ENCODE data around the gene TTC9B.

The TTC9B gene

GRCh38 chr19:40217934-40218890 lies at the start of gene TTC9B:
TSS of gene TTC9B (minus strand) at chr19:40218384. CDS start at chr19:40218381, 3 bp downstream.
- POLR2A ChIA-PET, result no interaction called here
- TF ChIP-seq, protein P1, sequence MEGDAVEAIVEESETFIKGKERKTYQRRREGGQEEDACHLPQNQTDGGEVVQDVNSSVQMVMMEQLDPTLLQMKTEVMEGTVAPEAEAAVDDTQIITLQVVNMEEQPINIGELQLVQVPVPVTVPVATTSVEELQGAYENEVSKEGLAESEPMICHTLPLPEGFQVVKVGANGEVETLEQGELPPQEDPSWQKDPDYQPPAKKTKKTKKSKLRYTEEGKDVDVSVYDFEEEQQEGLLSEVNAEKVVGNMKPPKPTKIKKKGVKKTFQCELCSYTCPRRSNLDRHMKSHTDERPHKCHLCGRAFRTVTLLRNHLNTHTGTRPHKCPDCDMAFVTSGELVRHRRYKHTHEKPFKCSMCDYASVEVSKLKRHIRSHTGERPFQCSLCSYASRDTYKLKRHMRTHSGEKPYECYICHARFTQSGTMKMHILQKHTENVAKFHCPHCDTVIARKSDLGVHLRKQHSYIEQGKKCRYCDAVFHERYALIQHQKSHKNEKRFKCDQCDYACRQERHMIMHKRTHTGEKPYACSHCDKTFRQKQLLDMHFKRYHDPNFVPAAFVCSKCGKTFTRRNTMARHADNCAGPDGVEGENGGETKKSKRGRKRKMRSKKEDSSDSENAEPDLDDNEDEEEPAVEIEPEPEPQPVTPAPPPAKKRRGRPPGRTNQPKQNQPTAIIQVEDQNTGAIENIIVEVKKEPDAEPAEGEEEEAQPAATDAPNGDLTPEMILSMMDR (IDR thresholded peaks at IDR 0.05; ENCODE audit: control extremely low read depth, extremely low read depth, low read depth, missing control alignments), result no peak
- CTCF ChIA-PET, result interaction anchor here (1.3 to 2.0 kb wide), 3 partner anchors 22 to 79 kb away, joined by 3 to 11 read pairs (median 5); no protein-coding TSS in a partner anchor
- peak; percentile 67 for DNase-seq (ENCODE audit: extremely low spot score)

GRCh38 chr19:40267601-40267997 lies 49.4 kb upstream of the TTC9B start:
- DNase-seq (ENCODE audit: extremely low spot score), result no peak
- TF ChIP-seq, protein P1 (IDR thresholded peaks at IDR 0.05; ENCODE audit: control extremely low read depth, extremely low read depth, low read depth, missing control alignments), result no peak
- CTCF ChIA-PET, result no interaction called here
- POLR2A ChIA-PET, result no interaction called here

DNA sequence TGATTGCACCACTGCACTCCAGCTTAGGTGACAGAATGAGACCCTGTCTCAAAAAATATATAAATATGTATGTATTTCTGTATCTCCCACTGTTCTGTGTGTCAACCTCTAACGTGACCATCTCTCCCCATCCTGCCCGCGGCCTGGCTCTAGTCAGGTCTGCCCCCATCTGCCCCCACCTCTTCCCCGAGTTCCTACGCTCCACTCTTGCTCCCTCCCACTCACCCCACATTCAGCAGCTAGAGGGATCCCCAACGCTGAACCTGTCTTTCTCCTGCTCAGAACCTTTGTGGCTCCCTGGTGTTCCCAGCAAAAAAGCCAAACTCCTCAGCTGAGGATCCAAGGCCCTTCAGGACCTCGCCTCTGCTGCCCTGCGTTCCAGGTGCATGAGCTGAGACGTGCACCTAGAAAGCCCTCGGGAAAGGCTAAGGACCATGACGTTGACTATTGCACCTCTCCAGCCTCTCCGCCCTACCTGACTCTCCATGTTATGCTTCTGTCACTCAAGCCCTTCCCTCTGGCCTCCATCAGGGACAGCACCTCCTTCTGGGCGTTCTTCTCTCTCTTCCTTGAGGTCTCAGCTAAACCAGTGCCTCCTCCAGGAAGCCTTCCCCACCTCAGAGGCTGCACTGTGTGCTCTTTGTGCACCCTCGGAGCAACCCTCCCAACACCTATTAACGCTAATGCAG lies 48.9 kb upstream of the TTC9B start:
- TF ChIP-seq, protein P1 (IDR thresholded peaks at IDR 0.05; ENCODE audit: control extremely low read depth, extremely low read depth, low read depth, missing control alignments), result no peak
- DNase-seq (ENCODE audit: extremely low spot score), result no peak
- POLR2A ChIA-PET, result no interaction called here
- CTCF ChIA-PET, result interaction anchor here (0.8 kb wide), 1 partner anchor 38 kb away, joined by 3 read pairs; no protein-coding TSS in a partner anchor

- CTCF ChIA-PET, result interaction anchor here (0.7 to 0.8 kb wide), 2 partner anchors 19 to 39 kb away, joined by 3 read pairs; no protein-coding TSS in a partner anchor
- TF ChIP-seq, protein P1 (IDR thresholded peaks at IDR 0.05; ENCODE audit: control extremely low read depth, extremely low read depth, low read depth, missing control alignments), result no peak
- POLR2A ChIA-PET, result no interaction called here
- no peak for DNase-seq (ENCODE audit: extremely low spot score)
Measured at GRCh38 chr19:40266119-40266518, 47.9 kb upstream of the TTC9B start.

DNA sequence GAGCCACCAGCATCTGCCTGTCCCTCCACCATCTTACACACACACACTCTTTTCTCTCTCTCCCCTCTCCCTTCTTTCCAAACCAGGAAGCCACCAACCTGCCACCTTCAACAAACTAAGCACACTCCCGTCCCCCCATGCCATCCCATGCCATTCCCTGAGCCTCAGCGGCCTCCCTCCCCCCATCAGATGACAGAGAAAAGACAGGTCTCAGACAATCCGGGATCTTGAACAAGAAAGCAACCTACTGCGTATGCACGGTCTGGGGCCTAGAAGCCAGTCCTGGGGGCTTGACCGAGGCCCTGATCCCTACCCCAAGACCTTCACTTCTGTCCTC lies 47.5 kb upstream of the TTC9B start:
- POLR2A ChIA-PET, result no interaction called here
- CTCF ChIA-PET, result interaction anchor here (1.5 kb wide), 1 partner anchor 39 kb away, joined by 5 read pairs; no protein-coding TSS in a partner anchor
- TF ChIP-seq, protein P1 (IDR thresholded peaks at IDR 0.05; ENCODE audit: control extremely low read depth, extremely low read depth, low read depth, missing control alignments), result no peak
- no peak for DNase-seq (ENCODE audit: extremely low spot score)

DNA sequence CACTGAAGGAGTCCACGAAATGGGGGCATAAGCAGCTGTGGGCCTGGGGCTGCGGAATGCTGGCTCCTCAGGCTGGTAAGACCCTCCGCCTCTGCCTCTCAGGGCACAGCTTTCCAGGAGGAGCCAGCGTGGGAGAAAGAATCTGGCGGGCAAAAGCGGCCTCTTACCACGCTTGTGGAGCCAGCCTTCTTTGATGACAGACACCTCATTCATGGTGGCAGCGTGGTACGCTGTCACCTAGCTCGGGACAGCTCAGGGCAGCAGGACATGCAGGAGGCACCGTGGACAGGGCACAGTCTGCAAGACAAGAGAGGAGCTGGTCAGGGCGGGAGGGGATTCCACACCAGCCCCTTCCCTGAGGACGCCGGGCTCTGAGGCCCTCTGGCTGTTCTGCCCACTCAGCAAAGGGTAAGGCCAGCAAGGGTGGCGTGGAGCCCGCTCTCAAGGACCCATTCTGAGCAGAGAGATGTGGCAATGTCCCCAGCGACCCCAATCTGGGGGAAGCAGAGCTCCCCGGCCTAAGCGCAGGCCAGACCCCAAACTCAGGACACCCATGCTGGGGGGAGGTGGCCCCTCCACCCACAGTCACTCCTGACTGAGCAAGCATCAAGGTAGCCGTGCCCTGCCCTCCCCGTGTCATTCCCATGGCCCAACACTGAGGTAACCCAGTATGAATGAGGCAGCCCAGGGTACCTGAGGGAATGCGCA lies 47.0 kb upstream of the TTC9B start:
- CTCF ChIA-PET, result interaction anchor here (1.5 to 1.8 kb wide), 2 partner anchors 9 to 40 kb away, joined by 5 to 6 read pairs; no protein-coding TSS in a partner anchor
- POLR2A ChIA-PET, result no interaction called here
- TF ChIP-seq, protein P1 (IDR thresholded peaks at IDR 0.05; ENCODE audit: control extremely low read depth, extremely low read depth, low read depth, missing control alignments), result no peak
- DNase-seq (ENCODE audit: extremely low spot score), result no peak
